ENCODE results near the gene PDCD1.

DNA sequence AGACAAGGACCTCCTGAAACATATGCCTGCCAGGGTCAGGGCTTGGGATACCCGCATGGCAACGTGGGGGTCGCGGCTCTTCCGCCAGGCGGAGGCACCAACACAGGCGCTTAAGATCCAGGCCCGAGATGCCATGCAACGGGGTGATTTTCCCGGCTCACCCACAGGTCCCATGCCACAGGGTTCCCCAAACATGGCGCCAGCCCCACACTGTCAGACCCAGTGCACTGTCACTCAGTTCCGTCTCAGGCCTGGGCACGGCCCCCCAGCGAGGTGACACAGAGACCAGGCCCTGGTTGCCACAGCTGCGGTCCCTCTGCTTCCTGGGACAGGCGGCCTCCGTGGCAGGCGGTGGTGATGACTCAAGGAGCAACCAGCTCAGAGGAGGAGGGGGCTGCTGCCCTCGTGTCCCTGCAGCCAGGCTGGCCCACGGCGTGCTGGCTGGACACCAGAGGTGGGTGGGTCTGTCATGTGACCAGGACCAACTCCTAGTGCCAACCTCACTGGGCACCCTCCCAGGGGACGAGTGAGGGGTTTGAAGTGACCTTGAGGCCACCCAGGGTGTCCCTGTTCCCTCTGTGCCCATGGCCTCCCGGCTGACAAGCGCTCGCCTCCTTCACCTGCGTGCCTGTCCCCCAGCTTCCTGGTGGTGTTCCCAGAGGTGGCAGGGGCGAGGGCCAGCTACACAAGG, 4.9 kb downstream of the PDCD1 start:
- TF ChIP-seq, protein P1, sequence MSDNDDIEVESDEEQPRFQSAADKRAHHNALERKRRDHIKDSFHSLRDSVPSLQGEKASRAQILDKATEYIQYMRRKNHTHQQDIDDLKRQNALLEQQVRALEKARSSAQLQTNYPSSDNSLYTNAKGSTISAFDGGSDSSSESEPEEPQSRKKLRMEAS (IDR thresholded peaks at IDR 0.05): no peak
- no peak for TF ChIP-seq POLR2AphosphoS5 (IDR thresholded peaks at IDR 0.05; ENCODE audit: low read depth, low read length)
- TF ChIP-seq, protein P2, sequence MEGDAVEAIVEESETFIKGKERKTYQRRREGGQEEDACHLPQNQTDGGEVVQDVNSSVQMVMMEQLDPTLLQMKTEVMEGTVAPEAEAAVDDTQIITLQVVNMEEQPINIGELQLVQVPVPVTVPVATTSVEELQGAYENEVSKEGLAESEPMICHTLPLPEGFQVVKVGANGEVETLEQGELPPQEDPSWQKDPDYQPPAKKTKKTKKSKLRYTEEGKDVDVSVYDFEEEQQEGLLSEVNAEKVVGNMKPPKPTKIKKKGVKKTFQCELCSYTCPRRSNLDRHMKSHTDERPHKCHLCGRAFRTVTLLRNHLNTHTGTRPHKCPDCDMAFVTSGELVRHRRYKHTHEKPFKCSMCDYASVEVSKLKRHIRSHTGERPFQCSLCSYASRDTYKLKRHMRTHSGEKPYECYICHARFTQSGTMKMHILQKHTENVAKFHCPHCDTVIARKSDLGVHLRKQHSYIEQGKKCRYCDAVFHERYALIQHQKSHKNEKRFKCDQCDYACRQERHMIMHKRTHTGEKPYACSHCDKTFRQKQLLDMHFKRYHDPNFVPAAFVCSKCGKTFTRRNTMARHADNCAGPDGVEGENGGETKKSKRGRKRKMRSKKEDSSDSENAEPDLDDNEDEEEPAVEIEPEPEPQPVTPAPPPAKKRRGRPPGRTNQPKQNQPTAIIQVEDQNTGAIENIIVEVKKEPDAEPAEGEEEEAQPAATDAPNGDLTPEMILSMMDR (IDR thresholded peaks at IDR 0.05 in 2 of 3, conservative IDR thresholded peaks at IDR 0.05 in 1 of 3; ENCODE audit: borderline replicate concordance in 1 of 3, insufficient read depth in 1 of 3, low read depth in 2 of 3, low read length in 2 of 3): no peak
- no peak for TF ChIP-seq POLR2A (IDR thresholded peaks at IDR 0.05; ENCODE audit: borderline replicate concordance, extremely low read depth, insufficient read depth, insufficient read length)
- TF ChIP-seq FOSL1 (IDR thresholded peaks at IDR 0.05; ENCODE audit: low read depth): no peak
- no peak for TF ChIP-seq SRF (IDR thresholded peaks at IDR 0.05; ENCODE audit: low read depth)
- no peak for TF ChIP-seq REST (IDR thresholded peaks at IDR 0.05; ENCODE audit: low read depth)
- TF ChIP-seq CEBPB (IDR thresholded peaks at IDR 0.05; ENCODE audit: low read depth): no peak
- no peak for TF ChIP-seq EZH2 (IDR thresholded peaks at IDR 0.05)
- no peak for TF ChIP-seq ZBTB33 (IDR thresholded peaks at IDR 0.05; ENCODE audit: extremely low read depth, insufficient replicate concordance, low read length)
- no peak for TF ChIP-seq RAD21 (IDR thresholded peaks at IDR 0.05; ENCODE audit: low read depth)

All from HCT116 (cell line).